Tibial artery (tissue), 4 donors: ENCODE results near the gene SERTAD2.

ENCODE experiments used
- DNase-seq, 2 donors: peaks; one replicate each; pipeline ENCODE4 v3.0.0-alpha.2; 2019
- H3K27ac ChIP-seq, 2 donors: fragments of 200-600 bp; sonication (generic) in 1 of 2; 1 replicate in 1 of 2; 2 replicates in 1 of 2; pipeline ENCODE4 v1.5.1; 2018 to 2019; ENCODE audit warnings: mild to moderate bottlenecking in 1 of 2
- H3K27me3 ChIP-seq, 2 donors: fragments of 200-600 bp; sonication (generic) in 1 of 2; one replicate each; pipeline versions ENCODE4 v1.5.1 to v1.6.0; 2016 to 2019
- H3K36me3 ChIP-seq, 3 donors: fragments of 200-600 bp; sonication (generic) in 2 of 3; one replicate each; pipeline ENCODE4 v1.5.1; 2016 to 2019; ENCODE audit warnings: mild to moderate bottlenecking in 2 of 3
- H3K4me1 ChIP-seq, 4 donors: fragments of 200-600 bp; sonication (generic) in 2 of 4; 1 replicate in 3 of 4; 2 replicates in 1 of 4; pipeline ENCODE4 v1.5.1; 2016 to 2019
- H3K4me3 ChIP-seq, 2 donors: fragments of 200-600 bp; sonication (generic) in 1 of 2; 1 replicate in 1 of 2; 2 replicates in 1 of 2; pipeline ENCODE4 v1.5.1; 2018 to 2019; ENCODE audit warnings: mild to moderate bottlenecking in 2 of 2
- H3K9me3 ChIP-seq, 3 donors: fragments of 200-600 bp; sonication (generic) in 1 of 3; one replicate each; pipeline ENCODE4 v1.5.1; 2016 to 2019
- CTCF ChIP-seq, 2 experiments: fragments of 200-600 bp in 1 of 2; fragments of 450-650 bp in 1 of 2; IDR thresholded peaks; one replicate each; pipeline ENCODE4 v1.5.1; 2017 to 2019; ENCODE audit warnings: antibody characterized with exemption in 2 of 2, mild to moderate bottlenecking in 1 of 2, moderate library complexity in 1 of 2
- intact Hi-C: fragments of 100-400 bp; cut with DNase I; formaldehyde crosslinking; loops from one replicate; pipeline ENCODE4 v1.15.0; 2023; ENCODE audit warnings: low total_unique reads

The SERTAD2 gene

GRCh38 chr2:64586883-64587481 is 66.7 kb downstream of the SERTAD2 start:
- intact Hi-C loops = loop anchor here (5.0 kb wide), 1 partner anchor 280 kb away; no protein-coding TSS in a partner anchor
- H3K36me3 ChIP-seq = peaks cover 18 to 35% (median 33%) of the 10 kb centered on the region in 3 donors

GRCh38 chr2:64586054-64586453 is 67.7 kb downstream of the SERTAD2 start:
- DNase-seq = no peak
- no peak overlapping the region for H3K4me3 ChIP-seq
- H3K9me3 ChIP-seq = no peaks in the 10 kb centered on the region
- peaks cover 0 to 4% (median 0%) of the 10 kb centered on the region in 4 donors for H3K4me1 ChIP-seq
- H3K36me3 ChIP-seq = peaks cover 14 to 27% (median 26%) of the 10 kb centered on the region in 3 donors
- intact Hi-C loops = loop anchor here (5.0 kb wide), 1 partner anchor 281 kb away; no protein-coding TSS in a partner anchor
- no peak for TF ChIP-seq CTCF (IDR thresholded peaks at IDR 0.05)
- no peak overlapping the region for H3K27ac ChIP-seq
- H3K27me3 ChIP-seq = no peaks in the 10 kb centered on the region

More at GRCh38 chr2:64586883-64587481, 66.7 kb downstream of the SERTAD2 start:
- Histone ChIP-seq H3K4me3 (no peak overlapping the region), H3K27me3 (no peaks in the 10 kb centered on the region), H3K27ac (no peak overlapping the region), H3K4me1 (peaks cover 0 to 4% (median 0%) of the 10 kb centered on the region in 4 donors), H3K9me3 (no peaks in the 10 kb centered on the region)
- no peak for DNase-seq
- peak; percentile 54 to 75 for TF ChIP-seq CTCF (IDR thresholded peaks at IDR 0.05)

GRCh38 chr2:64582774-64583340 is 70.9 kb downstream of the SERTAD2 start:
- Histone ChIP-seq H3K9me3 (no peaks in the 10 kb centered on the region), H3K4me1 (peaks cover 0 to 4% (median 0%) of the 10 kb centered on the region in 4 donors), H3K27ac (no peak overlapping the region), H3K4me3 (no peak overlapping the region), H3K36me3 (peaks cover 18 to 39% (median 30%) of the 10 kb centered on the region in 3 donors), H3K27me3 (no peaks in the 10 kb centered on the region)
- intact Hi-C loops = no loop called here
- no peak for DNase-seq
- no peak for TF ChIP-seq CTCF (IDR thresholded peaks at IDR 0.05)

- Histone ChIP-seq H3K4me1 (no peaks in the 10 kb centered on the region), H3K4me3 (no peak overlapping the region), H3K36me3 (peaks cover 17 to 48% (median 35%) of the 10 kb centered on the region in 3 donors), H3K27me3 (no peaks in the 10 kb centered on the region), H3K9me3 (no peaks in the 10 kb centered on the region), H3K27ac (no peak overlapping the region)
- intact Hi-C loops = no loop called here
- TF ChIP-seq CTCF (IDR thresholded peaks at IDR 0.05) = no peak
- no peak for DNase-seq
Measured at GRCh38 chr2:64581777-64582539, 71.8 kb downstream of the SERTAD2 start.
